Fibroblast of lung (primary cell): ENCODE measurements around the gene NT5C3A. TPM values are rescaled to one million over a fixed set of nuclear protein-coding genes. Genes with fewer than 3 reads are reported as not detected.

Experiments
- DNase-seq, 2 donors: peaks; one replicate each; pipeline versions ENCODE4 v3.0.0 to v3.0.0-alpha.2; 2010; ENCODE audit warnings: low read depth in 2 of 2
- H2AFZ ChIP-seq: 2 replicates; pipeline ENCODE4 v1.5.1; 2012; ENCODE audit warnings: low read length, control low read depth, inconsistent platforms
- H3K27ac ChIP-seq: 2 replicates; pipeline ENCODE4 v1.5.1; 2011; ENCODE audit warnings: low read length, control low read depth; ENCODE audit not compliant: insufficient read depth
- H3K27me3 ChIP-seq: 2 replicates; pipeline ENCODE4 v1.5.1; 2011; ENCODE audit warnings: mild to moderate bottlenecking, low read length; ENCODE audit not compliant: control insufficient read depth, insufficient read depth
- H3K36me3 ChIP-seq: 2 replicates; pipeline ENCODE4 v1.5.1; 2011; ENCODE audit warnings: low read length; ENCODE audit not compliant: control insufficient read depth, insufficient read depth
- H3K4me1 ChIP-seq: 2 replicates; pipeline ENCODE4 v1.5.1; 2011; ENCODE audit warnings: low read length; ENCODE audit not compliant: control insufficient read depth, insufficient read depth; ENCODE audit errors: extremely low read depth
- H3K4me2 ChIP-seq: 2 replicates; pipeline ENCODE4 v1.5.1; 2011; ENCODE audit warnings: low read length, control low read depth; ENCODE audit not compliant: insufficient read depth; ENCODE audit errors: extremely low read depth
- H3K4me3 ChIP-seq, 4 experiments: fragments of 200-600 bp in 1 of 4; sonication (generic) in 1 of 4; replicated peaks in 1 of 4; 2 replicates each; pipeline ENCODE4 v1.5.1; 2011 to 2016; ENCODE audit warnings: low read length in 4 of 4, low read depth in 3 of 4, mild to moderate bottlenecking in 3 of 4, control low read depth in 2 of 4, inconsistent platforms in 1 of 4, mixed read lengths in 1 of 4; ENCODE audit not compliant: insufficient read depth in 1 of 4; ENCODE audit errors: control extremely low read depth in 1 of 4
- H3K79me2 ChIP-seq: 2 replicates; pipeline ENCODE4 v1.5.1; 2012; ENCODE audit warnings: mild to moderate bottlenecking, low read length, inconsistent platforms; ENCODE audit not compliant: control insufficient read depth, insufficient read depth
- H3K9ac ChIP-seq: 2 replicates; pipeline ENCODE4 v1.5.1; 2011; ENCODE audit warnings: mild to moderate bottlenecking, low read length, control low read depth; ENCODE audit not compliant: insufficient read depth
- H3K9me3 ChIP-seq: 2 replicates; pipeline ENCODE4 v1.5.1; 2012; ENCODE audit warnings: low read depth, low read length; ENCODE audit not compliant: control insufficient read depth, insufficient read depth
- H4K20me1 ChIP-seq: 2 replicates; pipeline ENCODE4 v1.5.1; 2011; ENCODE audit warnings: low read length; ENCODE audit not compliant: control insufficient read depth, insufficient read depth; ENCODE audit errors: extremely low read depth
- CTCF ChIP-seq, 2 donors: IDR thresholded peaks in 1 of 2; conservative IDR thresholded peaks in 1 of 2; 1 replicate in 1 of 2; 2 replicates in 1 of 2; pipeline ENCODE4 v1.5.1; 2011 to 2012; ENCODE audit warnings: low read length in 2 of 2, control low read depth in 1 of 2, inconsistent platforms in 1 of 2, low read depth in 1 of 2, mild to moderate bottlenecking in 1 of 2
- EZH2 ChIP-seq: IDR thresholded peaks from 2 replicates; pipeline ENCODE4 v1.5.1; 2012; ENCODE audit warnings: low read length, control low read depth, mild to moderate bottlenecking; ENCODE audit errors: missing control alignments
- polyA plus RNA-seq, 2 donors: library from polyadenylated mRNA; depleted of rRNA in 1 of 2; stranded (reverse) in 1 of 2; unstranded in 1 of 2; fragments of >200 nt; gene quantifications; 2 replicates each; pipeline ENCODE4 v1.2.1, GENCODE V29; 2011 to 2012; ENCODE audit warnings: missing spikeins in 1 of 2
- total RNA-seq: library from RNA; depleted of rRNA; stranded (reverse); fragments of >200 nt; gene quantifications from 2 replicates; pipeline ENCODE4 v1.2.1, GENCODE V29; 2014

Gene NT5C3A
- total and polyA plus RNA-seq, 2 donors (not counting 1 experiment from before 2014, with no cell fraction given) = 17.2 to 25.3 TPM

DNA sequence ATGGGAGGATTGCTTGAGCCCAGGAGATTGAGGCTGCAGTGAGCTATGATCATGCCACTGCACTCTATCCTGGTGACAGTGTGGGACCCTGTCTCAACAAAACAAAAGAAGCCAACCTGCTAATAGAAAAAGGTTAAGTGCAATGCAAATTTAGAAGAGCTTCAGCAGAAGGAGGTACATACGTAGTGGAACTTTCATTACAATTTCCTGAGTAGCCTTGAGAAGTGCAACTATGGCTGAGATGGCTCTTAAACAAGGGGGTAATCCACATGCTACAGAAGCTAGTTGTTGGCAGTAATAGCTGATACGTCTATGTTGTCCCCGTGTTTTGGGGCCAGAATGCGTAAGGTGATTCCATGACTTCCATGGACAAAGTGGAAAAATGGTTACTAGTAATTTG lies 10.7 kb upstream of the NT5C3A start:
- Histone ChIP-seq H3K4me2 (no peak overlapping the region), H3K9me3 (no peaks in the 10 kb centered on the region), H3K9ac (no peak overlapping the region), H3K27me3 (no peaks in the 10 kb centered on the region), H4K20me1 (no peaks in the 10 kb centered on the region), H3K4me3 (no peak overlapping the region), H3K27ac (no peak overlapping the region), H3K36me3 (no peaks in the 10 kb centered on the region), H3K79me2 (no peaks in the 10 kb centered on the region), H3K4me1 (no peaks in the 10 kb centered on the region), H2AFZ (no peak overlapping the region)
- DNase-seq = no peak
- TF ChIP-seq EZH2 (no peak), CTCF (conservative IDR thresholded peaks at IDR 0.05 in 1 of 2, IDR thresholded peaks at IDR 0.05 in 1 of 2; ENCODE audit: low read depth in 1 of 2, low read length in 2 of 2) (no peak)

- H3K27ac ChIP-seq = no peak overlapping the region
- H3K9ac ChIP-seq = no peak overlapping the region
- H3K27me3 ChIP-seq = no peaks in the 10 kb centered on the region
- H2AFZ ChIP-seq = peak overlapping the region; percentile 0
- TF ChIP-seq EZH2 (no peak), CTCF (conservative IDR thresholded peaks at IDR 0.05 in 1 of 2, IDR thresholded peaks at IDR 0.05 in 1 of 2; ENCODE audit: low read depth in 1 of 2, low read length in 2 of 2) (no peak)
- no peaks in the 10 kb centered on the region for H3K4me1 ChIP-seq
- H3K9me3 ChIP-seq = no peaks in the 10 kb centered on the region
- no peaks in the 10 kb centered on the region for H3K36me3 ChIP-seq
- no peaks in the 10 kb centered on the region for H3K79me2 ChIP-seq
- no peak overlapping the region for H3K4me3 ChIP-seq
- DNase-seq = peak; percentile 73 to 85
- no peaks in the 10 kb centered on the region for H4K20me1 ChIP-seq
- no peak overlapping the region for H3K4me2 ChIP-seq
Observed at GRCh38 chr7:33072471-33072870, 9.9 kb upstream of the NT5C3A start.

- H3K79me2 ChIP-seq = no peaks in the 10 kb centered on the region
- no peaks in the 10 kb centered on the region for H3K4me1 ChIP-seq
- no peak overlapping the region for H3K4me3 ChIP-seq
- H2AFZ ChIP-seq = no peak overlapping the region
- no peak overlapping the region for H3K4me2 ChIP-seq
- no peak overlapping the region for H3K9ac ChIP-seq
- H3K27me3 ChIP-seq = no peaks in the 10 kb centered on the region
- H4K20me1 ChIP-seq = no peaks in the 10 kb centered on the region
- no peaks in the 10 kb centered on the region for H3K9me3 ChIP-seq
- H3K27ac ChIP-seq = no peak overlapping the region
- H3K36me3 ChIP-seq = no peaks in the 10 kb centered on the region
- no peak for DNase-seq
- TF ChIP-seq CTCF (conservative IDR thresholded peaks at IDR 0.05 in 1 of 2, IDR thresholded peaks at IDR 0.05 in 1 of 2; ENCODE audit: low read depth in 1 of 2, low read length in 2 of 2) (no peak), EZH2 (no peak)
Observed at GRCh38 chr7:33070831-33071230, 8.3 kb upstream of the NT5C3A start.
